Suppressor macrophage treated with lipopolysaccharide for 4 hours (primary cell): ENCODE data around the gene IER2.
"Not testable (repeated sequence)": the region's sequence is repeated elsewhere in the genome, so short reads cannot be mapped to it uniquely, and the experiment has no call there.

Experiments
- DNase-seq: peaks from one replicate; pipeline ENCODE4 v3.0.0-alpha.2; 2020

The IER2 gene

DNA sequence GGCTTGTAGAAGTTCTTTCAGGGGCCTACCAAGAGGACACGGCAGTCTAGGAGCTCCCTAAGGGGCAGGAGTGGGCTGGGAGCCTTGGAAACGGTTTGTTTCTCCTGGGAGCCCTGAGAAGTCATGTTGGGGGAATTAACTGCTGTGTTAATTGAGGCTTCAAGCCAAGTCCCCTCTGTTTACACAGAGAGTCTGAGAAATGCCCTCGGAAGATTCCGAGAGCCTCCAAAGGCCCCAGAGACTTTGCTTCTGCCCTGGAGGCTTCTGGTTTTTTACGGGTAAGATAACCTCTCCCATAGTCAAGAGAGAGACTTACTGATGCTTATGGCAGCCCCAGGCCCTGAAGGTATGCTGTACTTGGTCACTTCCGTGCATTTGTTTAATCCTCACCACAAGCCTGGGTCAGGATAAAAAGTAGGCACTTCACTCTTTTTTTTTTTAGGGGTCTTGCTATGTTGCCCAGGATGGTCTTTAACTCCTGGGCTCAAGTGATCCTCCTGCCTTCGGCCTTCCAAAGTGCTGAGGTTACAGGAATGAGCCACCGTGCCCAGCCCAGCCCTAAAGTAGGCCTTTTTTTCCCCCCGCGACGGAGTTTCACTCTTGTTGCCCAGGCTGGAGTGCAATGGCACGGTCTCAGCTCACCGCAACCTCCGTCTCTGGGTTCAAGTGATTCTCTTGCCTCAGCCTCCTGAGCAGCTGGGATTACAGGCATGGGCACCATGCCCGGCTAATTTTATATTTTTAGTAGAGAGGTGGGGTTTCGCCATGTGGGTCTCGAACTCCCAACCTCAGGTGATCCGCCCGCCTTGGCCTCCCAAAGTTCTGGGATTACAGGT is 15.2 kb downstream of the IER2 start:
- no peak for DNase-seq

DNA sequence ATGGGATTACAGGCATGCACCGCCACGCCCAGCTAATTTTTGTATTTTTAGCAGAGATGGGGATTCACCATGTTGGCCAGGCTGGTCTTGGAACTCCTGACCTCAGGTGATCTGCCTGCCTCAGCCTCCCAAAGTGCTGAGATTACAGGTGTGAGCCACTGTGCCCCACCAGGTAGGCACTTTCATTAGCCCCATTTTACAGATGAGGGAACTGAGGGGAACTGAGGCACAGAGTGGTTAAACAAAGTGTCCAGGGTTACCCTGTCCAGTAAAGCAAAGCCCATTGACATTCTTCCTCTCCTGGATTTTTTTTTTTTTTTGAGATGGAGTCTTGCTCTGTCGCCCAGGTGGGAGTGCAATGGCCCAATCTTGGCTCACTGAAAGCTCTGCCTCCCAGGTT is 15.9 kb downstream of the IER2 start:
- not testable (repeated sequence) for DNase-seq

DNA sequence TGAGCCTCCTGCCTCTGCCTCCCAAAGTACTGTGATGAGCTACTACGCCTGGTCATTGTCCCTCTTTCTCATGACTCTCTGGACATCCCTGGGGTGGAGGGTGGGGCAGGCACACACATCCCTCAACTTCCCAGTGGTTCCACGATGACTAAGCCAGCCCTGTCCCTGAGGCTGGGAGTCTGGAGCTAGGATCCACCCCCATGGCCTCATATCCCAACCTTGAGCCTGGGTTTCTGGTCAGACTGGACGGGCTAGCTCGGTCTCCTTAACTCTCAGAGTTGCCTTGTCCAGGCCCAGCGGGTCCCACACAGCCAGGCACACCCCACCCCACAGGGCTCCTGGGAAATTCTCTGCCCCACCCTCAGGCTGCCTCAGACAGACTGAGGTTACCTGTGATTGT is 19.6 kb downstream of the IER2 start:
- no peak for DNase-seq

DNA sequence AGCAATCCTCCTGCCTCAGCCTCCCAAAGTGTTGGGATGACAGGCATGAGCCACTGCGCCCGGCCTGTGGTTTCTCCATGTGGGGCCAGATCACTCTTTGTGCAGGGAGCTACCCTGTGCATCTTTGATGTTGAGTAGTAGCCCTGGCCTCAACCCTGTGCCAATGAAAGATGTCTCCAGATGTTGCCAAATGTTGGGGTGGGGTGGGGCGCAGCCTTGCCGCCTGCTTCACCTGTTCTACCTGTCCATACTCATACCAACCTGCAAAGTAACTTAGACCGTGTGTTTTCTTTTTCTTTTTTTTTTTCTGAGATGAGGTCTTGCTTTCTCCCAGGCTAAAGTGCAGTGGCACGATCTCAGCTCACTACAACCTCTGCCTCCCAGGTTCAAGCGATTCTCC is 20.9 kb downstream of the IER2 start:
- DNase-seq = no peak

DNA sequence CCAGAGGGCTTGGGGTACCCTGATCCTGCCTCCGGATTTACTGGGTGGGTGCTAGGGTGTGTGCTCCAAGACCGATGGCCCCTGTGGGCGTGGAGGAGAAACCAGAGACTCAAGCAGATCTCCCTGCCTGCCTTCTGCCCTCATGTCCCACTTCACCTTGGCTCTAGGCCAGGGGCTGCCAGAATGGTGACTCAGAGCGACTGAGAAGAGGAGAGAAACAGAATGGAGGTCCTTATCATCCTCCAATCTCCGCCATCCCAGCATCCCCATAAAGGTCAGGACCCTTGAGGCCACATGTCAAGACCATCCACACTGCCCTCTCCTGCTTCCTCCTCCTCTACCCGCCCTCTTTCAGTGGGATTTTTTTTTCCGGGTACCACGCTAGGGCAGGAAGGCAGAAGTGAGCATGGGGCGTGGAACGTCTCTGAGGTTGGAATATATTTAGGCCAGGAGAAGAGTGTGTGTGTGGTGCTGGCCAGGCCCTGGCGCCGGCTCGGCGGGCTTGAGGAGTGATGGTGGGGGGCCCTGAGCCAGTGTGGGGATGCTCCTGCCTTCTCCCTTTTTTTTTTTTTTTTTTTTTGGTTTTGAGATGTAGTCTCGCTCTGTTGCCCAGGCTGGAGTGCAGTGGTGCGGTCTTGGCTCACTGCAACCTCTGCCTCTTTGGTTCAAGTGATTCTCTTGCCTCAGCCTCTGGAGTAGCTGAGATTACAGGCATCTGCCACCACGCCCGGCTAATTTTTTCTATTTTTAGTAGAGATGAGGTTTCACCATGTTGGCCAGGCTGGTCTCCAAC is 22.3 kb downstream of the IER2 start:
- DNase-seq = peak; percentile 83

DNA sequence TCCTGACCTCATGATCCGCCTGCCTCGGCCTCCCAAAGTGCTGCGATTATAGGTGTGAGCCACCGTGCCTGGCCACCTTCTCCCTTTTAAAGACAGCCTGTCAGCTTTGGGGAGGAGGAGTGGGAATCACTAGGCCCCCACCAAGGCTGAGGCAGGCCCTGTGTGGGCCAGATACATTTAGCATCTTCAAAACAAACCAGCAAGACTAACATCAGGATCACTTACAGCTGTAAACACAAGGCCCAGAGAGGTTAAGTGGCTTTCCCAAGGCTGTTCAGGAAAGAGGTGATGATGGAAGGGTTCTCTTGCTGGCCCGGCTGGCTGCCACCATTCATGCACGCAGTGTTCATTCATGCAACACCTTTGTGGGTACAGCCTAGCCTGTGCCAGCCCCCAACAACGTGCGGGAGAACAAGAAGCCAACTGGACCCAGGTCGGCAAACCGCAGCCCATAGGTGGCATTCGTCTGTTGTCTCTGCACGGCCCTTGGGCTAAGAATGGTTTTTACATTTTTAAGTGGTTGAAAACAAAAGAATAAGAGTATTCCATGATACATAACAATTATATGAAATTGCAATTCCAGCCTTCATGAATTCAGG is 23.0 kb downstream of the IER2 start:
- DNase-seq = no peak

DNA sequence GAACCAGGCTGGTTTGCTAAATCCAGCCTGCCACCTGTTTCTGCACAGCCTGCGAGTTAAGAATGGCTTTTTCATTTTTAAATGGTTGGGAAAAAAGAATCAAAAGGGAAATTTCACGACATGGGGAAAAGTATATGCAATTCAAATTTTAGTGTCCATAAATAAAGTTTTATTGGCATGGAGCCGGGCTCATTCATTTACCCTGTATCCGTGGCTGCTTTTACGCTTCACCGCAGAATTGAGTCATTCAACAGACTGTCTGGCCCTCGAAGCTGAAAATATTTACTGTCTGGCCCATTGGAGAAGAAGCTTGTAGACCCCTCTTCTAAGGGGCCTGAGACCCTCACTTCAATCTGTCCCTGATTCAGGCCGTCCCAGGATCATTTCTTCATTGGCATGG is 26.1 kb downstream of the IER2 start:
- DNase-seq = no peak

DNA sequence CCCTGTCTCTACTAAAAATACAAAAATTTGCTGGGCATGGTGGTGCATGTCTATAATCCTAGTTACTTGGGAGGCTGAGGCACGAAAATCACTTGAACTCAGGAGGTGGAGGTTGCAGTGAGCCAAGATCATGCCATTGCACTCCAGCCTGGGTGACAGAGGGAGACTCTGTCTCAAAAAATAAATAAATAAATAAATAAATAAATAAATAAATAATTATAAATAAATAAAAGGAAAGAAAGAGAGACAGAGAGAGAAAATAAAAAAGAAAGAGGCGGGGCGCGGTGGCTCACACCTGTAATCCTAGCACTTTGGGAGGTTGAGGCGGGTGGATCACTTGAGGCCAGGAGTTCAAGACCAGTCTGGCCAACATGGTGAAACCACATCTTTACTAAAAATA is 27.4 kb downstream of the IER2 start:
- not testable (repeated sequence) for DNase-seq

DNA sequence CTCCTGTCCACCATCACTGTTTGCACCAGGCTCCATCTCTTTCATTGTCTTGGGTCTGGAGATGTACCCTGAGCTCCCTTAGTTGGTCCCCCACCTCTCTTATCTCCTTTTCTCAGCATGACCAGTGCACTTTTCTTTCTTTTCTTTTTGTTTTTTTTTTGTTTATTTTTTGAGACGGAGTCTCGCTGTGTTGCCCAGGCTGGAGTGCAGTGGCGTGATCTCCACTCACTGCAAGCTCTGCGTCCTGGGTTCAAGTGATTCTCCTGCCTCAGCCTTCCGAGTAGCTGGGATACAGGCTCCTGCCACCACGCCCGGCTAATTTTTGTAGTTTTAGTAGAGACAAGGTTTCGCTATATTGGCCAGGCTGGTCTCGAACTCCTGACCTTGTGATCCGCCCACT is 28.1 kb downstream of the IER2 start:
- not testable (repeated sequence) for DNase-seq

DNA sequence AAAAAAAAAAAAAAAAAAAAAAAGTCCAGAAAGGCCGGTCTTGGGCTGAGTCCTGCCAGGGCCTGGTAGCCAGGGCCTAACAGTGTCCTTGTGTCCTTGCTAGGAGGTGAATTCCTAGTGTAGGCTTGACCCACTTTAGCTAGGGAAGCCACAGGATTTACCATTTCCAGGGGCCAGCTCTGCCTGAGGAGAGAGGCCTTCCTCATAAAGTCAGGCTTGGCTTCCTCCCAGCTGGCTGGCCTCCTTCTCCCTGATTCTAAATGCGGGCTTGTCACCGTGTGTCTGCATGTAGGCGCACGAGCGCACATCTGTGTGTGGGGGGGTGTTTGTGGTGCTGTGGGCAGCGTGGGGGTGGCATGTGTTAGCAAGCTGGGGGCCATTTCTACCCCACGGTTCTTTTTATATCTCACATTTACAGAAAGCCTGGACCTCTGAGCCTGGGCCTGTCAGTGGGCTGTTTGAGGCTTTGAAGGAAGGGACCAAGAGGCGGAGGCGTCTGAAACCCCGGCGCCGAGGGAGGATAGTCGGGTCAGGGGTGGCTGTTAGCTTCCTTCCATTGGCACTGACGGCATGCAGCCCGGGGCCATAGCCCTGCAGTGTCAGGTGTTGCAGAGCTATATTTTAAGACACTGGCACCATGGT is 31.7 kb downstream of the IER2 start:
- DNase-seq = peak; percentile 36

DNA sequence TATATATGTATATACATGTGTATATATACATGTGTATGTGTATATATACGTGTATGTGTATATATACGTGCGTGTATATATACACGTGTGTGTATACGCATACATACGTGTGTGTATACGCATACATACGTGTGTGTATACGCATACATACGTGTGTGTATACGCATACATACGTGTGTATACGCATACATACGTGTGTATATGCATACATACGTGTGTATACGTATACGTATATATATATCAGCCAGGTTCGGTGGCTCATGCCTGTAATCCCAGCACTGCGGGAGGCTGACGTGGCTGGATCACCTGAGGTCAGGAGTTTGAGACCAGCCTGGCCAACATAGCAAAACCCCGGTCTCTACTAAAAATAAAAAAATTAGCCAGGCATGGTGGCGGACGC is 34.7 kb downstream of the IER2 start:
- DNase-seq = not testable (repeated sequence)

DNA sequence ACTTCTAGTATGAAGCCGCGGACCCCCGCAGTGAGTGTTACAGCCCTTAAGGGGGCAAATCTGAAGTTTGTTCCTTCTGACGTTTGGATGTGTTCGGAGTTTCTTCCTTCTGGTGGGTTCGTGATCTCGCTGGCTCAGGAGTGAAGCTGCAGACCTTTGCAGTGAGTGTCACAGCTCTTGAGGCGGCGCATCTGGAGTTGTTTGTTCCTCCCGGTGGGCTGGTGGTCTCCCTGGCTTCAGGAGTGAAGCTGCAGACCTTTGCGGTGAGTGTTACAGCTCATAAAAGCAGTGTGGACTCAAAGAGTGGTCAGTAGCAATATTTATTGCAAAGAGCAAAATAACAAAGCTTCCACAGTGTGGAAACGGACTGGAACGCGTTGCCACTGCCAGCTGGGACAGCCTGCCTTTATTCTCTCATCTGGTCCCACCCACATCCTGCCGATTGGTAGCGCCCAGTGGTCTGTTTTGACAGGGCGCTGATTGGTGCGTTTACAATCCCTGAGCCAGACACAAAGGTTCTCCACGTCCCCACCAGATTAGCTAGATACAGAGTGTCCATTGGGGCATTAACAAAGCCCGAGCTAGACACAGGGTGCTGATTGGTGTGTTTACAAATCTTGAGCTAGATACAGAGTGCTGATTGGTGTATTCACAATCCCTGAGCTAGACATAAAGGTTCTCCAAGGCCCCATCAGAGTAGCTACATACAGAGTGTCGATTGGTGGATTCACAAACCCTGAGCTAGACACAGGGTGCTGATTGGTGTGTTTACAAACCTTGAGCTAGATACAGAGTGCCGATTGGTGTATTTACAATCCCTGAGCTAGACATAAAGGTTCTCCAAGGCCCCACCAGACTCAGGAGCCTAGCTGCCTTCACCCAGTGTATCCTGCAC is 35.8 kb downstream of the IER2 start:
- not testable (repeated sequence) for DNase-seq

DNA sequence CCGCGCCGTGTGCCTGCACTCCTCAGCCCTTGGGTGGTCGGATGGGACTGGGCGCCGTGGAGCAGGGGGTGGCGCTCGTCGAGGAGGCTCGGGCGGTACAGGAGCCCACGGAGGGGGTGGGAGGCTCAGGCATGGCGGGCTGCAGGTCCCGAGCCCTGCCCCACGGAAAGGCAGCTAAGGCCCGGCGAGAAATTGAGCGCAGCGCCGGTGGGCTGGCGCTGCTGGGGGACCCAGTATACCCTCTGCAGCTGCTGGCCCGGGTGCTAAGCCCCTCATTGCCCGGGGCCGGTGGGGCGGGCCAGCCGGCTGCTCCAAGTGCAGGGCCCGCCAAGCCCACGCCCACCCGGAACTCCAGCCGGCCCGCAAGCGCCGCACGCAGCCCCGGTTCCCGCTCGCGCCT is 36.5 kb downstream of the IER2 start:
- not testable (repeated sequence) for DNase-seq

DNA sequence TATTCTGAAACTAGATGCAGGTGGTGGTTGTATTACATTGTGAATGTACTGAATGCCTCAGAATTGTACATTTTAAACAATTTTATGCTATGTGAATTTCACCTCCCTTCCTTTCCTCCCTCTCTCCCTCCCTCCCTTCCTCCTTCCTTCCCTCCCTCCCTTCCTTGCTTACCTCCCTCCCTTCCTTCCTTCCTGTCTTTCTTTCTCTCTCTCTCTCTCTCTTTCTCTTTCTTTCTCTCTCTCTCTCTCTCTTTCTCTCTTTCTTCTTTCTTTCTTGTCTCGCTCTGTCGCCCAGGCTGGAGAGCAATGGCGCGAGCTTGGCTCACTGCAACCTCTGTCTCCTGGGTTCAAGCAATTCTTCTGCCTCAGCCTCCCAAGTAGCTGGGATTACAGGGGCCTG is 37.2 kb downstream of the IER2 start:
- DNase-seq = no peak

DNA sequence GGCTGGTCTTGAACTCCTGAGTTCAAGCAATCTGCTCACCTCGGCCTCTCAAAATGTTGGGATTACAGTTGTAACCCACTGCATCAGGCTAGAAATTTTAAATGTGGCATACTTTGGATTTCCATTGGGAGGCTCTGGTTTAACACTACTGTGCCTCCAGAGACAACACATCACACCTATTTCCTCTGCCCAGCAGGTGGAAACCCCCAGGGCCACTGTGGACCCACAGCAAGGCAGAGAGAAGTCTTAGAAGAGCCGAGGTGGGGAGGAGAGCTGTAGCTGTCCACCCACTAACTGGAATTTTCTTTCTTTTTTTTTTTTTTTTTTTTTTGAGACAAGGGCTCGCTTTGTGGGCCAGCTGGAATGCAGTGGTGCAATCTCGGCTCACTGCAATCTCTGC is 39.4 kb downstream of the IER2 start:
- DNase-seq = no peak

DNA sequence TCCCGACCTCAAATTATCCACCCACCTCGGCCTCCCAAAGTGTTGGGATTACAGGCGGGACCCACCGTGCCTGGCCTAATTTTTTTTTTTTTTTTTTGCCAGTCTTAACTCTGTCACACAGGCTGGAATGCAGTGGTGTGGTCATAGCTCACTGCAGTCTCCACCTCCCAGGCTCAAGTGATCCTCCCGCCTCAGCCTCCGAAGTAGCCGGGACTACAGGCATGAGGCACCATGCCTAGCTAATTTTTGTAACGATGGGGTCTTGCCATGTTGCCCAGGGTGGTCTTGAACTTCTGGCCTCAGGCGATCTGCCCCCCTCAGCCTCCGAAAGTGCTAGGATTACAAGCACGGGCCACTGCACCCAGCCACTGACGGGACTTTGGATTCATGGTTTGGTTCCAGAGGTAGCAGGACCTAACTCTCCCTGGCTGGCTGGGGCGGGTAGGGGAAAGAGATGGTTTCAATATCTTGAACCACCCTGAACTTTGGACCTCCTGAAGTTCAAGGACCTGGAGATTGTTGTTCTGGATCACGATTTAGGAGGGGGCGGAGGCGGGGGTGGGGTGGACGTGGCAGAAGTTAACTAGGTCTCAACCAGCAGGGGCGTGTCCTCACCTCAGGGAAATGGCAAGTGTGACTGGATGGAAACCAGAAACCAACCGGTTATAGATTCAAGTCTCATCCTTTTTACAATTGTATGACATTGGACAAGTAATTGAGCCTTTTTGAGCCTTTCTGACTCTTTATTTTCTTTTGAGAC is 40.8 kb downstream of the IER2 start:
- DNase-seq = no peak

DNA sequence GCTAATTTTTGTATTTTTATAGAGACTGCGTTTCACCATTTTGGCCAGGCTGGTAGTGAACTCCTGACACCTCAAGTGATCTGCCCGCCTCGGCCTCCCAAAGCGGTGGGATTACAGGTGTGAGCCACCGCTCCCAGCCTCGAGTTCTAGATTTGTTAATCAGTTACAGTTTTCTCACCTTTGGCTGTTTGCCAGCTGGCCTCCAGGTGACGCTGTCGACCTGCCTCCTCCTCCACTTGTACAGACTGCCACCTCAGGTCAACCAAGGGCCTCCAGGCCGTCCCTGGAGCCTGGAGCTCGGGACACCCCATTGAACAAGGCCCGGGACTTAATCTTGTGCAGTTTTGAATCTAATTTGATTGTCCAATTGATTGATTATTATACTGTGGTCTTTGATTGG is 45.5 kb downstream of the IER2 start:
- DNase-seq = no peak

DNA sequence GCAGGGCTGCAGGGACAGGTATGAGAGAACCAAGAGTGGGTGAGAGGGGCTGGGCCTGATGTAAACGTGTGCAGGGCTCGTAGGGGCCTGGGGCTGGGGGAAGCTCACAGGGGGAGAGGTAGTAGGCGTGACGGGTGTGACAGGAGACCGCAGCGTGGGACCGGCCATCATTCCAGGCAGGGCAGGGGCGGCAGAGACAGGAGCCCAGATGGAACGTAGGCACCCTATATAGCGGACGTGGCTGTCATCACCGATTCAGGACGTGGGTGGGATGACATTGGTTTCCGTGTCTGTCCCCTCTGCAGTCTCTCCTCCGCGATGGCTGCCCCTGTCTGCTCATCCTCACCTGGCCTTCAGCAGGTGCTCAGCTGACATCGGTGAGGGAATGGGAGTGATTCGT is 48.4 kb downstream of the IER2 start:
- DNase-seq = no peak

DNA sequence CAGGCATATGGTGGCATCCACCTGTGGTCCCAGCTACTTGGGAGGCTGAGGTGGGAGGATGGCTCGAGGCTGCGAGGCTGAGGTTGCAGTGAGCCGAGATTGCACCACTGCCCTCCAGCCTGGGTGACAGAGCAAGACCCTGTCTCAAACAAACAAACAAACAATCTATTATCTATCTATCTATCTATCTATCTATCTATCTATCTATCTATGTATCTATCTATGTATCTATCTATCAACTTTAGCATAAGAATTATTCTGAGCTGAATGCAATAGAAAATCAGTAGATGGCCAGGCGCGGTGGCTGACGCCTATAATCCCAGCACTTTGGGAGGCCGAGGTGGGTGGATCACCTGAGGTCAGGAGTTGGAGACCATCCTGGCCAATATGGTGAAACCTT is 51.9 kb downstream of the IER2 start:
- not testable (repeated sequence) for DNase-seq
